Mesenteric fat pad (tissue), 1 donor: ENCODE data around the gene MRAS. TPM values are rescaled to one million over a fixed set of nuclear protein-coding genes. Genes with fewer than 3 reads are reported as not detected.

Source experiments
- DNase-seq: peaks from one replicate; pipeline ENCODE4 v3.0.0-alpha.2; 2020; ENCODE audit warnings: low spot score
- total RNA-seq: library from RNA; stranded (reverse); fragmentation: NEBNext Ultra II Directional; extraction: Animal tissue kit (Norgen Biotek cat#: 25700); gene quantifications from one replicate; pipeline ENCODE4 v1.2.1, GENCODE V29; 2021
- donor health status: DM: yes; HTN: yes; CAD: no.

MRAS gene
- total RNA-seq, 1 donor from 2014 or later, result 232 TPM

DNA sequence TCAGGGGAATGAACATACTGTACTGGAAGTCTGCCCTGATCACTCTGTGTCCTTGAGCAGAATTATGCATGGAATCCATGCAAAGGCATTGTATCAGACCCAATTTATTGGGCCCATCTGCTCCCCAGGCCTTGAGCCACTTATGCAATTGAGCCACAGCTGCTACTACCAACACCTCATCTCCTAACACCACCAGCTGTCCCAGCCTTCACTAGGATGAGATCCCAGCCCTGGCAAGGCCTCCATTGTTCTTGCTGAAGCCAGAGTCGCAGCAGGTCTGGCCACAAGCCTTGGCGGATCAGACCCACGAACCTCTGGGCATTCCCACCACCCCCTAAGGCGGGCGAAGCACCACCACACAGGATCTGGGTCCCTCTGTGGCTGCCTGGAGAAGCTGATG, 9.6 kb upstream of the MRAS start:
- peak; percentile 71 for DNase-seq

DNA sequence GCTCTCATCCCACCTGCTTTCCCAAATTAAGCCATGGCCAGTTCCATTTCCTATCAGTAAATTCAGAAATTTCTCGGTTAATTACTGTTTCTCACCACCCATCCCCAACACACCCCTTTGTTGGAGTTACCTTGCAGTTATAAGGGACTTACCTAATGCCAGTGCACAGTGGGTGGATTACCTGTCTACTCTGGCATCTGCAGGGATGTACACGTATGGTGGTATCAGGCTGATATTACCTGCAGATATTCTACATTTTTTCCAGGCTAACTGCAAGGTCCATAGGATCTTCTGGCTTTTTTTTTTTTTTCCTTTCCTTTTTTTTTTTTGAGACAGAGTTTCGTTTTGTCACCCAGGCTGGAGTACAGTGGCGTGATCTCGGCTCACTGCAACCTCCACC, 7.9 kb upstream of the MRAS start:
- no peak for DNase-seq

DNA sequence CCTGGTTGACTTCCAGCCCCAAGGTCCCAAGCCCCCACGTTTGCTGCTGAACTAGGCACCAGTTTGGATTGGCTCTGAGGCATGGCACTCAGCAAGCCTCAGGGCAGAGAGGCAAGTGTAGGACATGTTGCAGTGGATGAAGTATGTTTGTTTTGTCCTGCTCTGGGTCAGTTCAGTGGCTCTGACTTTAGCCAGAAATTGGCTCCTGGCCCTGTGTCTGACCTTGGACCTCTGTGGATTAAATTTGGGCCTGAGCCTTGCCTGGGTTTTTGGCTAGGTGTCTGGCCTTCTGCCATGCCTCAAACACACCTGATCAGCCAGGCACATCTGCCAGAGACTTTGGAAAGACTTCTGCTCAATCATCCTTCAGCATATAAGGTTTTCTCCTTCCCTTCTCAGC, 3.6 kb upstream of the MRAS start:
- DNase-seq, result peak; percentile 73

DNA sequence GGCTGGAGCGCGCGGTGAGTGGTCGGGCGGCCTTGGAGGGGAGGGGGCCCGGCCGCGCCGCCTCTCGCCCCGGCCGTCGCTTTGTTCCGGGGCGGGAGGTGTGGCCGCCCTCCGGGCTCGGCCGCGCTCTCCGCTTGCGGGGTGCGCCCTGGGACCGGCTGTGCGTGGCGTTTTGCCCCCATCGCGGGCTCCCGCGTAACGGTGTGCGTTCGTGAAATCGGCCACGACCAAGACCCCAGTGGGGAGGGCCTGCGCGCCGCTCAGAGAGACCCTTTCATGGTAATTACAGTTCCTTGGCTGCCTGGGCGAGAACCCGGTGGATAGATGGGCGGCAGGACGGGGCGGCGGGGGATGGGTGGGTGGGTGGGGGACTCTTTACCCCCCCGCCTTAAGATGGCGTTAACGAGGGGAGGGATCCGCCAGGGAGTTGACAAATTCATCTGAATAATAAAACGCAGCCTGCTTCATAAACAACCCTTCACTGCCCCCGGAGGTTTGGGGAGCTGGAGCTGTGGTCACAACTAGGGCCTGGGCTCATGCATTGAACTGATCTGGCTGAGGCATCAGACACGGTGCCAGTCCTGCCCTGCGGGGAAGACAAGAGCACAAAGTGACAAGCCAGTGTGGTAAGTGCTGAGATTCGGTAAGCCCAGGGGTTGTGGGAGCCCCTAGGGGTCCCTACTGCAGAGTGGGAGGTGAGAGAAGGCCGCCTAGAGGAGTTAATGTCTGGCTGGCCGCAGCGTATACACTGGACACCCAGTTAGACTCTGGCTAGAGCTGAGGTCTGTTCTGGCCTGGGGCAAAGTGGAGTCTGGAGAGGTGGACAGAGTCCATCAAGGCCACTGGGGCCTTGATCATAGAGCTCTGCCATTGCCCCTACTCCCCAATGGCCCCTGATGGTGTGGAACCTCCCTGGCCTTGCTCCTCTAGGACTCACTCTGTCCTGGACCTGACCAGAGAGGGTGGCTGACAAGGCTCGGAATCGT, 668 bp downstream of the MRAS start:
- DNase-seq, result peak; percentile 83

DNA sequence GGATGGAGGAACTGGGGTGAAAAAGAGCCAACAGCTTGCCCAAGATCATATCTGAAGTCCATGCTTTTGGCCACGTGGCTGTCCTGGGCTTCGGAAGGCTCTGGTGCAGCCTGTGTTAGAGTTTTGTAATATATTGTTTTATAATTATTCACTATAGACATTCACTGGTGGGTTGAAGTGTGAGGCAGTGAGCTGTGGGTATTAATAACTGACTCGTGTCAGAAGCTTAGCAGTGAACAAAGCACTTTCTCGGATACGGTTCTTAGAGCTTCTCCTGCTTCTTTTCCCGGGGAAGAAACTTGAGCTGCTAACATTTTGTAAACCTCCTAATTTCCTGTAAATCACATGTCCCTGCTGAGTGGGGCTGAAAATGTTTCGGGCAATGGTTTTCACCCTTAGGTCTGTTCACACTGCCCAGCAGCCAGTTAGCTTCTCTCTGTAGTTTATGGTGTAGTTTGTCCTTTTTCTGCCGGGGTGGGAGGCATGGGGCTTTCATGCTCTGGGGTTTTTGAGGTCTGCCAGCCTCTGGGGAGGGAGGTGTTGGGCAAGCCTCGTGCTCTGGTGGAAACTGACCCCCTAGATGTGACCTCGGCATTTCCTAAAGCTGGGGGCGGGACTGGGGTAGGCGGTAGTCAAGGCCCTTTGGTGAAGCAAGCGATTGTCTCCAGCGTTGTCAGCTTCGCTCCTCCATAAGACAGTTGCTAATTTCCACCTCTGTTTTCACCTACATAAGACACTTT, 1.7 kb downstream of the MRAS start:
- DNase-seq, result peak; percentile 62

DNA sequence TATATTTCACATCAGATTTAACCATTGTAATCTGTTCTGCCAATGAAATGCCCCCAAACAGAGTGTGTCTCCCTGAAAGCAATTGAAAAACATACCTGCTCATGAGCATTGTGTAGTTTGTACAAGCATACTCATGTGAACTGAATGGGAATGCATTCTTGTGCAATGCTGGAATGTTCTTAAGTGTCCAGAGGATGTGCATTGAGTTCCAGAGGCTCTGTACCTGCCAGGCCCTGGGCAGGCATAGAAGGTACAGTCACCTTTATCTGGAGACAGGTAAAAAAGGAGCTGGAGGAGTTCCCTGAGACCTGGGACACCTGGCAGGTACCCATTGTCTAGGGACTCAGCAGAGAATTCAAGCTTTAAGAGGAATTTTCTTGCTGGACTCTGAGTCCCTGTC, 2.8 kb downstream of the MRAS start:
- DNase-seq, result peak; percentile 4

DNA sequence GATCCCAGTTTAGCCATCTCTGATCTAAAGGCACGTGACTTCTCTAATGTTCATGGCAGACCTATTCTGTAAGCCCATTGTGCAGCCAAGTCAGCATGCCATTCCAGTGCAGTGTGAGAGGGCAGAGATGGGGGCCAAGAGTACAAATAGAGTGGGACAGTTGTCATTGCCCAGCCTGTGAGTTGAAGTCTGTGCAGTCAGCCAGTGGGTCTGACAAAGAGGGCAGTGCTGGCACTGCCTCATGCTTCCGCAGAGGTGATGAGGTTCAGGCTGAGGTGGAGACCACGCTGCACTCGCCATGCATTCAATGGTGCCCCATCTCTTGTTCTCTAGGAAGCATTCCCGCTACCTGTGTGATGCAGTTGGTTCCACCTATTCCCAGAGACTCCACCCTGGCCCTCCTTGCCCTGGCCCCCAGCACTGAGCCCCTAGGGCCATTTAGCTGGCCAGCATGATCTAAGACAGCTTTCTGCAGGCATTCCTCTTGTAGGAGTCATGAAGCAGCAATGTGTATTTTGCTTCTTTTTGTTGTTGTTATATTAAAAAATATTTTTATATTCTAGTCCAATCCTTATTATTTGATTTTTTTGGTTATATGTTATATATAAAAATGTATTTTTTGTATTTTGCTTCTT, 3.7 kb downstream of the MRAS start:
- DNase-seq, result peak; percentile 64

DNA sequence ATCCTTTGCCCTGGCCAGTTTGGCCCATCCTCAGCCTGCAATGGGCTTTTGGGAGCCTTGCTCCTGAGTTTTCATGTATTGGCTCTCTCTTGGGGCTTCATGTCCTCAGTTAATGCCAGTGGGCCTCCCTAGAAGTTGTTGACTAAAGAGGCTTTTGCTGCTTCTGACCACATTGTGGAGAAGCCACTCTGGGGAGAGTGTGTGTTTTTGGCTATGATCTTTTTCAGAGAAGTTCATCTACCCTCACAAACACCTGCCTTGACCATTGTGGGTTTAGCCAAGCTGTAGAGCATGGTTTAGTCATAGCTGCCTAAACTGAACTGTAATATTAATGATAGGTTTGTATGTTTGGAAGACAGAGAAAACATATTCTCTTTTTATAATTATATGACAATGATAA, 6.0 kb downstream of the MRAS start:
- DNase-seq, result peak; percentile 39

DNA sequence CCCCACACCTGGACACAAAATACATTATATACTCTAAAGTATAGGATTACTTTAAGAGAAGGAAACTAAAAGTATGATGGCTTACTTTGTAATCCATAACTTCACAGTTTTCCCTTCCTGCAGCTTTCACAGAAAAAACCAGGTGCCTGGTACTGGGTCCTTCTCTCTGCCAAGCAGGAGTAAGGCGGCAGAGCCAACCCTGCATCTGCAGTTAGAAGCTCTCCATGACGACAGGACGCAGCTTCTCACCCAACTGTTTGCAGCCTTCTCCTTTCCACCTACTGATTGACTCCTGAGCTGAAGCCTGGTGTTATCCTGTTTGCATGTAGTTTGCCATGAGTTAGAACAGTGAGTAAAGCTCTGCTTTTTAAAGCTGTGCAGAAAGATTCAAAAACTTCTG, 6.7 kb downstream of the MRAS start:
- DNase-seq, result peak; percentile 30

DNA sequence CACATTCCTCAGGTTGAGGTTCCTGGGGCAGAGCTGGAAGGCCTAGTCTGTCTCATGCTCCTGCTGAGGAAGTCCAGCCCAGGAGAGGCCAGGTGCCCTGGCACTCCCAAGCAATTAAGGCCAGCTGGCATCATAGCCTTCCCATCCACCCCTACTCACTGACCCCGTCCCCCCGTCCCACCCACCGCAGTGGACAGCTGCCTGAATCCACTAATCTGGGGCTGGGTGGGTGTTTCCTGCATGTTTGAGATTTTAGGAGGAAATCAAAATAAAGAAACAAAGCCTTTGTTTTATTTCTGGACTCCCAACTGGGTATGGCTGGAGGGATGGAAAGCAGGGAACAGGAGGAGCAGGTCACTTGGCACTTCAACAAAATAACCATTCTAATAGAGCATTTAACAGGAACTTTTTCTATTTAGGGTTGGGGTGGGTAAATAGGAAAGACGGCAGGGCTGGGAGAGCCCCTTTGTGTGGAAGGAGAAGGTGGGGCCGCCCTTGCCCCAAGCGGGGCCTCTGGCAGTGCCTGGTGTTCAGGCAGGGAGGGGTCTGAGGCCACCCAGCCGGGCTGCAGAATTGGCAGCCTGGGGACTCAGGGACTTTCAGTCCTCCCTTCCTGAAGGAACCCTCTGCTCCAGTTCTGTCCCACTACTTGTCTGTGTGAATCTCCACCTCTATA, 8.5 kb downstream of the MRAS start:
- DNase-seq, result peak; percentile 75

DNA sequence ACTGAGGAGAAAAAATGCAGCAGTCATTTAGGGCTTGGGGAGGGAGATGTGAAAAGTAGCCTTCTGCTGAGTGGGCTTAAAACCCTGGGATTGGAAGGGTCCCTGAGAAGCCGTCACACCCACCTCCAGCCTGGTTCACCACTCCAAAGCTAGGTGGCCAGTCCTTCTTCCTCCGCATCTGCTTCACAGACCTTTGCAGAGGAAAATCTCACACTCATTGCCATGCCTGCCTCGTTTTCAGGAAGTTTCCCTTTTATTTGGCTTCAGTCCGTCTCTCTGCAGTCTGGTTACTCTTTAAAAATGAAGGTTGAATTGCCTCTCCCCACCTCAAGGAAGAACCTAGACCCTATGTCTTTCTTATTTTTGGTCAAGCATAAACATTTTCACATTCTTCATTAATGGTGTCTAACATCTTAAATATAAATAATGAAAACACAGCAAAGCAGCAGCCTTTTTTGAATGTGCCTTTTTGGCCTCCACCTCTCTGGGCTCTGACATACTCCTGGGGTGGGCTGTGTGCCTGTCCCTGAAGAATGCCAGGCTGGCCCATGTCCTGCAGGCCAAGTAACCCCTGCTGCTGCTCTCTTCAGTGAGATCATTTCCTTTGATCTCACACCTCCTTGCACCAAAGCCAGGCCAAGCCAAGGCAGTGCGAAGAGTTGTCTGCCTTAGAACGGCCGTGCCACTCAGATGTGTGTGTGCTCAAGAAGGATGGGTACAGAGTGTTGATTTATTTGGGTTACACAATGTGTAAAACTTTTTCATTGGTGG, 11.0 kb downstream of the MRAS start:
- peak; percentile 64 for DNase-seq

DNA sequence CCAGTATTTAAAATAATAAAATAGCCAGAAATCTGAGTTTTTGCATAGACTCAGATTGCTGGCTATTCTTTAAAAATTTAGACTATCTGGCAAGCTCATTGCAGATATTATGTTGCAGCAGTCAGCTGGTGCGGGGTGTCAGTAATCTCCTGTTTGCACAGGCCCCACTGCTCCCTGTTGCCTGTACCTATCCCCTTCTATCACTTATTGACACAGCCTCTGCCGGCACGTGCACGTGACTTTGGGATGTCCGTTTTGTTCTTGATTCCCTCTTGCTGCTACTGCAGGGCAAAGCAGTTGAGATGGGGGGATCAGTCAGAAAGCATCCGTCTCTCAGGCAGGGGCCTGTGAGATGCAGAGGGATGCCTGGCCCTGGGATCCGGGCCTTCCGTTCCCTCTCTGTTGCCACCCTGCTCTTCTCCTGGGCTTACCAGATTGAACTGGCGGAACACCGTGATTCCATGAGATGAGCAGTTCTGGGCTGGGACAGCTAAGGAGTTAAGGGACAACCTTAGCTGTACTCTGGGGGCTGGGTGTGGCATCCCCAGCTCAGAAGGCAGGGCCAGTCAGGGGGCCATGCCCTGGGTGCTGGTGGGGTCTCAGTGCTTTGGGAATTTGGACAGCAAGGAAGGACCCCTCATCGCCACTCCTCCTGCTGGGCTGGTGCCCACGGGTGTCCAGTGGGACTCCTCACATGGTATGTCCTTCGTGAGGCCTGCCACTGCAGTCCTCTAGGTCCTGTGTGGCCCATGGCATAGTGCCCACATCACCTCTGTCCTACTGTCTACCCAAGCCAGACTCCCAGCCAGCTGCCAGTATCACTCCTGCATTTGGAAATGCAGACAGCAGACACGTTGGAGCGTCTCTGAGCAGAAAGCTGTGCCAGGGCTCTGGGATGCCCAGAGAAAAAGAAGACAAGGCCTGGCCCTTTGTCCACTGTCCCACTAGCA, 11.8 kb downstream of the MRAS start:
- peak; percentile 84 for DNase-seq

DNA sequence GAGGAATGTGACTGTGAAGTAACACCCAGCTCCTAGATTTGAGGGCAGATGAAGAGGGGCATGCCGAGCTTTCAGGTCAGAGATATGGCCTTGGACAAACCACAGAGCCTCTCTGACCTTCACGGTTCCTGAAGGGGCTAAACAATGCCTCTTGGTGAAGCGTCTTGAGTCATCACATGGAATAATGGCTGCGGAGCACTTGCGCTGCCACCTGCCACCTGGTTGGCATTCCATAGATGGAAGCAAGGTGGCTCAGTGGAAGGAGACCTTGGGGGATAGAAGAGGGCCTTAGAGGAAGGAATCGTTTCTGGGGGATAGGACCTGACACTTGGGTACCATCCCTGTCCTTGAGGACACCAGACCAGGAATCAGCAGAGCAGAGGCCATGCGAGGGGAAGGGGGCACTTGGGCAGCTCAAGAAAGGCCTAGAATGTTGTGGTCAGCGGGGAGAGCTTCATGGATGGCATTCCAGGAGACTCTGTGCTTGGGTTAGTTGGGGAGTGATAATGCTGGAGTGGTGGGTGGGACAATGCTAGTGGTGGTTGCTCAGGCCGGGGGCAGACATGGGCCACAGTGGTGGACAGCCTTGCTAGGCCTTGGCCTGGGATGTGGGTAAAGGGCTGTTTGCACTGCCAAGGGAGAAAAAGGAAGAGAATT, 12.6 kb downstream of the MRAS start:
- DNase-seq, result peak; percentile 53

DNA sequence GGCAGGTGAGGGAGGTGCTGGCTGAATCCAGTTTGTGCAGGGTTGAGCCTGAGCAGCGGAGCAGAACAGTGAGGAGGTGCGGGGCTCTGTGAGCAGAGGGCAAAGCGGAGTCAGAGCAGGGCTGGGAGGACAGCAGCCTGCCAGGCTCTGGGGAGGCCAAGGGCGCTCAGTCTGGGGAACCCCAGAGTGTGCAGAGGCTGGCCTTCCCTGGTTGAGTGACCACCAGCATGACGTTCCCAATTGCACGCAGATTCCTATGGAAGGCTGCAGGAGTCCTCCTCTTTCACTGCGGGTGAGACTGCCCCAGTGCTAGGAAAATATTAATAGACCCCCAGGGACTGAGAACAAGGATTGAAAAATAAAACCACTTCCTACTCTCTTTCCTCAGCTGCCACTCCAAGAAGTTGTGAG, 13.2 kb downstream of the MRAS start:
- DNase-seq, result peak; percentile 73

DNA sequence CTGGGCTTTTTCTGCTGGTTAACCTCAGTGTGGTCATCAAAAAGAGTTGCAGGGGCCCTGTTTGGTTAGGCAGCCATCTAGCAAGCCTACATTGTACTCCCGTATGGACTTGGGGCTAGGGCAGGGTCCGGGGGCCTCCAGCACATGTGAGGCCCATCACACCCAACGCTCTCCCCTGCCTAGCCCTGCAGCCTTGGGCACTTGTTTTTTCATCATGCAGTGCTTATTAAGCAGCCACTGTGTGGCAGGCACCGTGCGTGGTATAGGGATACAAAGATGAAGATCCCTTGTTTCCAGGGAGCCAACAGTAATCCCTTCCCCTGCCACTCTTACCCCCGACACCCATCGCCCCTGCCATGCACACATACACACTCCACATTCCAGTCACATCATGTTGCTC, 14.2 kb downstream of the MRAS start:
- peak; percentile 45 for DNase-seq

DNA sequence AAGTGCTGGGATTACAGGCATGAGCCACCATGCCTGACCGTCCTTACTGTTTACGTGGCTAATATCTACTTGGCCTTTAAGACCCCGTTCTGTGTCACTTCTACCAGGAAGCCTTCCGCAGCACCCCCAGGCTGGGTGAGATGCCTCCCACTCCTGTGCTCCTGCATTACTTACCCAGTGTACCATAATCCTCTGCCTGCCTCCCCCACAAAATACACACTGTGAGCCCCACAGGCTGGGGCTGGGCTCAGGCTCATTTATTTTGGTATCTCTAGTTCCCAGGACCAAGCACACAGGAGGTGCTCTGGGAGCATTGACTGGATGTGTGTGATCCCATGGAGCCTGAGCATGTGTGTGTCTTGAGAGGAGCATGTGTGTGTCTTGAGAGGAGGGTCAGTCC, 14.9 kb downstream of the MRAS start:
- peak; percentile 11 for DNase-seq

DNA sequence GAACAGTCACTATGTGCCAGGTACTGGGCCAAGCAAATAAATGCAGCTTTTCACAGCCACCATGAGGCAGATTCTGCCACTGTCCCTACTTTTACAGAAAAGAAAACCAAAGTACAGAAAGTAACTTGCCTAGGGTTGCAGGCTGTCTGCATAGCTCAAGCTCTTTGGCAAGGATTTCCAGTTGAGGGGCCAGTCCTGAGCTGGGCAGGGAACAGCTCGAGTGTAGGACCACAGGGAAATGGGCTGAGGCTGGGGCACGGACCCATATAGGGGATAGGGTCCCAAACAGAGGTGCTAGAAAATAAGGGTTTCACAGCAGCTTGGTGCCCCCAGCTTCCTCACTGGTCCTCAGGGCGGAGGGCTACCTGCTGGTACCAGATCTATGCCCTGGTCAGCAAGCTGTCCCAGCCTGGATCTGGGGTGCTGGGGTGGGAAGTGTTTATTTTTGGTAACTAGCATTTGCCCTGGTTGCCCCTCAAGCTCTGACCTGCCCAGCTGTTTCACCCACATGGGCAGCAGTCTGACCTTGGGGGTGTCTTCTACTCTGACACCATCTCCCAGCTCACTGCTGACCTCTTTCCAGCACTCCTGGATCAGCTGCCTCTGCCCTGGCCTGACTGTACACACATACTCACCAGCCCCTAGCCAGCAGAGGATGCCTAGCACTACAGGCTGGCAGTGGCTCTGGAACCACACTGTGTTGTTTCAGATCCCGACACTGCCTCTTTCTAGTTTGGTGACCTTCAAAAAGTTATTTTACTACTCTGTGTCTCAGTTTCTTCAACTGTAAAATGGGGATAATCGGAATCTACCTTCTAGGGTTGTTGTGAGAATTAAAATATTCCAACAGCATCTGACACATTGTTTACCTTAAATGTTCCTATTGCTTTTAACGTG, 16.2 kb downstream of the MRAS start:
- DNase-seq, result no peak

DNA sequence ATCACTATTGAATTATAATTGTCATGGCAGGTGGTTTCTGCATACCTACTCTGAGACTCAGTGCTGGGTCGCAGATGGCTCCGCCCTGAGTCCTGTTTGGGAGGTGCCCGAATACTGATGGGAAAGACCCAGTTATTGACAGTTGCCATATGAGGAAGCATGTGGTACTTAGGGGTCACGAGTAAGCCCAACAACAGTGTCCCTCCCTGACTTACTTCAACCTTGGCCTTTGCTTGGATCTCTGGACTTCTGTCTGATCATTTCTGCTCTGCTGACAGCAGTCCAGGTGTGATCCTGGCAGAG, 16.8 kb downstream of the MRAS start:
- DNase-seq, result no peak
